ENCODE measurements around the gene CCND1.
"Not testable (repeated sequence)": the region's sequence is repeated elsewhere in the genome, so short reads cannot be mapped to it uniquely, and the experiment has no call there.

CCND1 gene

DNA sequence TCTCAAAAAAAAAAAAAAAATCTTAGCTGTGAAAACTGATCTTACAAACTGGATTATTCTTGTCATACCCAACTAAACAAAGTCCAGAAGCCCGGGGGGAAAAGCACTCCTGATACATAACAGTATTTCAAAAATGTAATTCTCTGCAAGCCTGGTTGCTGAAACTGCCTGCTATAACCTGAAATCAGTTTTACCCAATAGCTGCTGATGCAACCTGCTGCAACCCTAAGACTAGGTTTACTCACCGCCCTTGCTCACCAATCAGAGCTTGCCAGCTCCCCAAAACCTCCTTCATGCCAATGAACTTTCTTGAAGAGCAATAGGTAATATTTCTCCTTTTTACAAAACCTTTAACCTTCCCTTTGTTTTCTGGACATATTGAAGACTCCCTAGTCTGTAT lies 50.5 kb downstream of the CCND1 start:
- DNase-seq (ENCODE audit: low spot score) = peak; percentile 66

DNA sequence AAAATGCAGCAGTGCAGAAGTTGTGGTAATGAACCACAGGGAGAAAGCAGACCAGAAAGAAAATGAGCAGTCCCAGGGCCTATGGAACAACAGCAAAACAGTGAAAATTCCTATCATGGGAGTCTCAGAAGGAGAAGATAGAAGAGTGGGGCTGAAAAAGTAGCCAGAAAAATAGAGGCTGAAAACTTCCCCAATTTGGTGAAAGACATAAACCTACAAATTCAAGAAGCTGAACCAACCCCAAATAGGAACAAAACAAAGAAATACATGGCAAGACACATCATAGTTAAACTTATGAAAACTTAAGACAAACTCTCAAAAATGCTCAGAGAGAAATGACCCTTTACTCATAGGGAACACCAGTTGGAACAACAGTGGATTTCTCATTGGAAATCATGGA lies 51.5 kb downstream of the CCND1 start:
- no peak for DNase-seq (ENCODE audit: low spot score)

DNA sequence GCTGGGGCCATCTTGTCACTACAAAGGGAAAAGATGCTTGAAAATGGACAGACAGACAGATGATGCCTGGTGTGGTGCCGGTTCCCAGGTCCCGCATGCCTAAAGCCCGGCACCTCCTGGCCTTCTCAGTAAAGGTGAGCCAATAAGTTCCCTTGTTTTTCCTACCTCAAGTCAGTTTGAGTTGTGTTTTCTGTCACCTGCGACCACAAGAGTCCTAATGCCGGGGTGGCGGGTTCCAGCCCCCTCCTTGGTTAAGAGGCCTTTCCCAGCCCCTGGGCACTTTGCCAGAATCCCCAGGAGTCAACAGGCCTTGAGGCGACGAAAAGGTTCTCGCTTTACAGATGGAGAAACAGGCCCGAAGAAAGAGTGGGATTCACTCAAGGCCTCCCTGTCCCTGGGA lies 53.8 kb downstream of the CCND1 start:
- no peak for DNase-seq (ENCODE audit: low spot score)

DNA sequence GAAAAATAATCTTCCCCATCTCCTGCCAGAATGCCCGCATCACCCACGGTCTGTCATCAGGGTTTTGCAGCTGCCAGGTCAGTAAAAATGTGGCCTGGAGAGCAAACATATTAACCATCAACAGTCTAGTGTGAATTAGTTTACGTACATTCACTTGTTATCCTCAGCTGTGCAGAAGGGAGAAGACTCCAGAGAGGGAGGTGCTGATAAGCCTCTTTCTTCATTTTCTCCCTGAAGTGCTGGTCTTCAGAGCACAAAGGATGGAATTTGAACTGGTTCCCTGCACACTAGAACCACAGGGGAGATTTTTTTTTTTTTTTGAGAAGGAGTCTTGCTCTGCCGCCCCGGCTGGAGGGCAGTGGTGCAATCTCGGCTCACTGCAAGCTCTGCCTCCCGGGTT lies 54.6 kb downstream of the CCND1 start:
- DNase-seq (ENCODE audit: low spot score) = no peak

DNA sequence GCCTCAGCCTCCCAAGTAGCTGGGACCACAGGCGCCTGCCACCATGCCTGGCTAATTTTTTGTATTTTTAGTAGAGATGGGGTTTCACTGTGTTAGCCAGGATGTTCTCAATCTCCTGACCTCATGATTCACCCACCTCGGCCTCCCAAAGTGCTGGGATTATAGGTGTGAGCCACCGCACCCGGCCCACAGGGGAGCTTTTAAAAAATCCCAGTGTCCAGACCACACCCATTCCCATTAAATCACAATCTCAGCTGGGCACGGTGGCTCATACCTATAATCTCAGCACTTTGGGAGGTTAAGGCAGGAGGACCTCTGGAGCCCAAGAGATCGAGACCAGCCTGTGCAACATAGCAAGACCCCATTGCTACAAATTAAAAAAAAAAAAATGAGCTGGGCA lies 55.0 kb downstream of the CCND1 start:
- DNase-seq (ENCODE audit: low spot score) = not testable (repeated sequence)

DNA sequence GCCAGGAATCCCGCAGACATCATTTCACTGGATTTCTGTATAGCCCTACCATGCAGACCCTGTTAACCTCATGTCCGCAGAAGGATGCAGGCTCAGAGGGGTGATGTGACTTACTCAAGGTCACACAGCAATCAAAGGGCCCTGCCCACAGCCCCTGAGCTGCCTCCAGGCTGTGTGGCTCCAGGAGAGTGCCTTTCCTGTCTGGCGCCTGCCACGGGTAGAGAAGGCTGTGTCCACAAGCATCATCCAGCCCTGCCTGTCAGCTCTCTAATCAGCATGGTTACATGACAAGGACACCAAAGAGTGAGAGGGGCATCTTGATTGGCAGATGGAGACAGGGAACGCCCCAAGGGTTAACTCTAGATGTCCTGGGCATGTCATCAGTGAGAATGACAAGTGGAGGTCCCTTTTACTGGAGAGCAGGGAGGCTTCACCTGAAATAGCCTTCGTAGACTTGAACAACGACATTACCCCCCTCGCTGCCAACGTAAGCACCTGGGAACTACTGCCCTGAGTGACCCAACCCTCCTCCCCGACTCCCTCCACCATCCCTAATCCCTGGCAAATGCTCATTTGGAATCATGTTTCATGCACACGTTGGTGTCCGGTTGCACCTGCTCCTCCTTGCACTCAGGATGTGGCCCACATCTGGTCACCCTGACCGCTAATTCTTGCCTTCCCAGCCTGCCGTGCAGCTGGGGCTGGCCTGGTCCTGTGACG lies 56.0 kb downstream of the CCND1 start:
- peak; percentile 91 for DNase-seq (ENCODE audit: low spot score)

DNA sequence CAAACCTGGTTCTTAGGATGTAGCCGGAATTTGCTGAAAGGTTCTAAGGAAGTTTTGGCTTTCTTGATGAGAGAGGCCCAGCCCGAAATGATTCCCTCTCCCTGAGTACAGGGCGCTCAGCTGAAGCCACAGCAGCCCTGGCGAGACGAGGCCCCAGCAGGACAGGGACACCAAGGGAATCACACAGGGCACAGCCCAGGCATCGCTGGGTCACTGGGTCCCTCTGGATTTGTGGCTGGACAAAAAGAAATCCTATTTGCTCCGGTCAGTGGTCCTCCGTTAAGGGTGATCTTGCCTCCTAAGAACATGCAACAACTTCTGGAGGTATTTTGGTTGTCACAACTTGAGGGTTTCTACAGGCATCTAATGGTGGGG lies 56.5 kb downstream of the CCND1 start:
- DNase-seq (ENCODE audit: low spot score) = no peak

DNA sequence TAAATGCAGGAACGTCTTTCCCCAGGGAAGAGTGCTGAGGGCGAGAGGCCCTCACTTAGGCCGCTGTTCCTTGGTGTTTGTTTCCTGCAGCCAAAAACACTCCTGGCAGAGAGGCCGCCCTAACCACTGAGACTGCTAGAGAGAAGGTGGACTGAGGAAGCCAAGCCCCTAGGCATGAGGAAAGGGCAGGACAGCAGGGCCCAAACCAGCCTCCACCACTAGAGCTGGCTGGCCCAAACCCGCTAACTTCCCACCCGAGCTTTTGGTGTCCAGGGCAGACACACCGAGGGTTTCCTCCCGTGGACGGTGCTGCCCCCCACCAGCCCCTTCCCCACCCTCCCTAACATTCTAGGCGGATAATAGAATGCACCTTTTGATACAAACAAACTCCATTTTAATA lies 56.9 kb downstream of the CCND1 start:
- DNase-seq (ENCODE audit: low spot score) = no peak

DNA sequence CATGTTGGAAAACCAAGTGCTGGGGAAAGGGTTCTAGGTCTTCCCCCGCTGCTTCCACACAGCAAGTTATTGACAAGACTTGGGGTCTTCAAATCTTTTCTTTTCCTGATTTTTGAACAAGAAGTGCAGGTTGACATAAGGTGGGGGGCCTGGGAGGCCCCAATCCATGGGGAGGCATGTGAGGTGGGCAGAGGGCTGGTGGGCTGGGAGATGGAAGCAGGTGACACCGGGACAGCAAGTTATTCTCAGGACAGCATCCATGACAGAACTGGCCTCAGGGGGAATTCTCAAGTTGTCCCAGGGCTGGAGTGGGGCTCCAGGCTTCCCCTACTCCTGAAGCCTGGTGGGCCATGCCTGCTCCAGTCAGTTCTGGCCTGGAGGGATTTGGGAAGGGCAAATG lies 57.4 kb downstream of the CCND1 start:
- no peak for DNase-seq (ENCODE audit: low spot score)

DNA sequence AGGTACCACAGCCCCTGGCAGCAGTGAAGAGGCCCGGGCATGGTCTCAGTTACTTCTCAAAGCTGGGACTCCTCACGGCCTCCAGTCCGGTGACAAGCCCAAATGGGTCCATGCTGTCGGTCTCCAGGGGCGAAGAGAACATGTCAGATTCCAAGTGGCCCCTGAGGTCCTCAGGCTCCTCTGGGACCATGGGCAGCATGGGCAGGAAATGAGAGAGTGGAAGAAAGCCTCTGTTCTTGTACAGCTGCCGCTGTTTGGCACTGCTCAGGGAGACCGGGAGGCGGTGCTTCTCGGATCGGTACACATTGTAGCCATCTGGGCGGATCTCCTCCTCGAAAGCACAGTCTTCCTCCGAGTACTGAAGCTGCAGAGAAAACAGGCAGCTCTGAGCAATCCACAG lies 58.3 kb downstream of the CCND1 start:
- DNase-seq (ENCODE audit: low spot score) = no peak

DNA sequence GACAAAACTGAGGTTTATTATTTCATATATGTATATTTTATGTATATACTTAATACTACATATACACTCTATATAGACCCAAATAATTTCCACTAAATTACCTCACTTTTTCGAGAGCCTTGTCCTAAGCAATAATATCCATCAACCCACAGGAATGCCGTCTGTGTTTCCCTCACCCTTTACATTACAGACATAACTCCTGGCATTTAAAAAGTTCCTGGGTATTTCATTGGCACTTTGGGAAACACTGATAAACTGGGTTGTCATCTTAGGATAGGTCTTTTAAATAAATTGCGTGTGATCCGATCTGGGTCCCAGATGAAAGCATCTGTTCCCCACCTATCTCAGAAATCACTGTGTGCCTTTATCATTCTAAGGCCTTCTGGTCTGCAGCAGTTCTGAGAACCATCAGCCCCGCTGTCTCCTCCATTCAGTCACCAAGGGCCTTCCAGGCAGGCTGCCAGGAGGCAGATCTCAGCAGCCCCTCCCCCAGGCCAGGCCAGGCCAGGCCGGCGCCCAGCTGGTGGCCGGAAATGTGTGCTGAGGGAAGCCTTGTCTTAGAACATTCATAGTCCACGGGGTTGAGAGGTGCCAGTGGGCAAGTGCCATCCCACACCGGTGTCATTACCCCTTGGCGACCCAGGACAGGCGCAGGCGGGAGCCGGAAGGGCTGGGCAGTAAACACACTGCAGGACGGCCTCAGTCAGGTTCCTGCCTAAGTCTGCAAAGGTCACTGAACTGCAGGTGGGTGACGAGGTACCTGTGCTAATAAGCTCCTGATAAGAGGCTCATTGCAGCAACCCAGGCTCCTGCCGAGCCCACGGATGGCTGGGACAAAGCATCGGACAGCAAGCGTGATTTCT lies 59.6 kb downstream of the CCND1 start:
- DNase-seq (ENCODE audit: low spot score) = peak; percentile 83

DNA sequence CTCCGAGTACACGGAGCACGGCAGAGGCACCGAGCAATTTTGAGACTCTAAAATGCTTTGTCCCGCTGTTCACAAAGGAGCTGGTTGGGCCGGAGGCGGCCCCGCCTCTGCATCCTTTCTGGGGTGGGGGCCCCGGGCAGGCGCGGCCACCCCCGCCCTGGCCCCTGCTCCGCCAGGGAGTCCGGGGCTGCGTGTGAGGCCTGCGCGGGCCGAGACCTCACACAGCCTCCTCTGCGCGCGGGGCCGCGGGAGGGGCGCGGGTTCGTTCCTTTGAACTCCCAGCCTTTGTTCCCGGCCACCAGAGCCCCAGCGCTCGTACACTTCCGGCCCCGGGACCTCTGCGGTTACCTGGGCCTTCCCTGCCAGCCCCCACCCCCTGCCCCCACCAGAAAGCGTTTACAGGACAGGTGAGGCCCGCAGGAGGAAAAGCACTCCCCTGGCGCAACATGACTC lies 61.3 kb downstream of the CCND1 start:
- peak; percentile 96 for DNase-seq (ENCODE audit: low spot score)

DNA sequence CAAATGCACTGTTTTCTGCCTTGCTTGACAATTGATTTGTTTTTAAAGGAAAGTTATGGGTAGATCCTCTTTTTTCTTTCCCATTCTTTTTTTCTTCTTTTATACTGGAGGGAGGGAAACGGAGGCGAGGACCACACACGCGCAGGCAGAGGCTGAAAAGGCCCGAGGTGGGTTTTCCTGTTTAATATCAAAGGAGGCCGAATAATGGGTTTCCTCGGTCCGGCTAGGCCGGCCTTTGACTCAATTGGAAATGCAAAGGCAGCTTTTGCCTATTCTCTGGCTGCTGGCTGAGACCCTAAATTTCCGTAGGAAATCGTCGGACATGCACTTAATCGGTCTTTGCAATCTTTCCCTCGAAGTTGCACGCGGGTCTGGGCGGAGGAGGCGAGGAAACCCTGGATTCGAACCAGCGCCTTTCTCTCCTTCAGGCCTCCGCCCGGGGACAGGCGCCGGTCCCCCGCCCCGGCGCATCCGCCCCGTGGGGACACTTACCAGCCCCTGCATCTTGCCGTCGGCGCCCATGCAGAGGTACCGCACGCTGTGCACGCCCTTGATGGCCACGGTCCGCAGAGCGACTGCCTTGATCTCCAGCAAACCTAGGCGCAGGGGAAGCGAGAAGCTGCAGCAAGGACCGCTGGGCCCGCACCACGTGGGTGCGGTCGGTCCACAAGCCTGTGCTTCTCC lies 62.0 kb downstream of the CCND1 start:
- DNase-seq (ENCODE audit: low spot score) = peak; percentile 68

DNA sequence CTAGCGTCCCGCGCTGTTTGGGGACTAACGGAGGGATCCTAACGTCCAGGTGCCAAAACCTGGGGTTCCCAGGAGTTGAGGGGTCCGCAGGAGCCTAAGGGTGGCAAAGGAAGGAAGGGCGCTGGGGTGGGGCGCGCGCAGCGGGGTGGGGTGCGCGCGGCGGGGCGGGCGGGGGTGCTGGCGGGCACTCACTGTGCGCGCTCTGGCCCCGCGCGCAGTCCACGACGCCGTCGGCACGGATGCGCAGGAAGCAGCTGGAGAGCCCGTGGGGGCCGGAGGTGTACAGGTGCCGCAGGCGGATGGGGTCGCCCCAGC lies 62.5 kb downstream of the CCND1 start:
- no peak for DNase-seq (ENCODE audit: low spot score)

Data from SW480 (cell line).